ENCODE measurements around the gene SUCLA2.

Gene SUCLA2

DNA sequence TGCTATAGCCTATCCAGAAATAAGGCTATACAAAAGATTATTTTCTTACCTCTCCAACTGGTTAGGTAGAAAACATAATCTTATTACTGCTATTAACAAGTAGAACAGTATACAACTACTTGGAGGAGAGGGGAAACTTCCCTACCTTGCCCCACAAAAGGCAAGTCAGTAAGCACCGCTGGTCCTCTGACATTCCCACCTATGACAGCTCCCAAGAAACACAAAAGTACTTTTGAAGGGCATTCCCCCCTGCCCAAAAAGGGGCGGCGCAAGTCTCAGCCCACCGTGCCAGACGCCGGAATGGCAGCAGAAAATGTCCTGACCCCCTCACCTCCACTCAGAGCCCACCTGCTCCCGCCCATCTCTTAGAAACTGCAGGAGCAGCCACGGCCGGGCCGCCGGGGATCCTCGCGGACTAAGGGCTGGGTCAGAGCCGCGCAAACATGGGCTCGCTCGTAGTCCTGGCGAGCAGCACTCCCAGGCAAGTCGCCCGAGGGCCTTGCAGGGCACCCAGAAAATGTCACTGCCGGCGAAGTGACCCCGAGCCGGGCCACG is 437 bp downstream of the SUCLA2 start:
- peaks cover 15% of the 10 kb centered on the region for H3K4me1 ChIP-seq (ENCODE audit: insufficient read depth, low read length, severe bottlenecking)
- no peaks in the 10 kb centered on the region for H3K27me3 ChIP-seq (ENCODE audit: insufficient read depth, low read length)
- H3K9ac ChIP-seq (ENCODE audit: low read length): peak overlapping the region; percentile 96
- H3F3A ChIP-seq (ENCODE audit: insufficient read depth, low read length): no peaks in the 10 kb centered on the region
- no peak overlapping the region for H2AFZ ChIP-seq (ENCODE audit: low read length)
- TF ChIP-seq EZH2 (IDR thresholded peaks at IDR 0.05; ENCODE audit: borderline replicate concordance, low read length): no peak
- TF ChIP-seq, protein P1, sequence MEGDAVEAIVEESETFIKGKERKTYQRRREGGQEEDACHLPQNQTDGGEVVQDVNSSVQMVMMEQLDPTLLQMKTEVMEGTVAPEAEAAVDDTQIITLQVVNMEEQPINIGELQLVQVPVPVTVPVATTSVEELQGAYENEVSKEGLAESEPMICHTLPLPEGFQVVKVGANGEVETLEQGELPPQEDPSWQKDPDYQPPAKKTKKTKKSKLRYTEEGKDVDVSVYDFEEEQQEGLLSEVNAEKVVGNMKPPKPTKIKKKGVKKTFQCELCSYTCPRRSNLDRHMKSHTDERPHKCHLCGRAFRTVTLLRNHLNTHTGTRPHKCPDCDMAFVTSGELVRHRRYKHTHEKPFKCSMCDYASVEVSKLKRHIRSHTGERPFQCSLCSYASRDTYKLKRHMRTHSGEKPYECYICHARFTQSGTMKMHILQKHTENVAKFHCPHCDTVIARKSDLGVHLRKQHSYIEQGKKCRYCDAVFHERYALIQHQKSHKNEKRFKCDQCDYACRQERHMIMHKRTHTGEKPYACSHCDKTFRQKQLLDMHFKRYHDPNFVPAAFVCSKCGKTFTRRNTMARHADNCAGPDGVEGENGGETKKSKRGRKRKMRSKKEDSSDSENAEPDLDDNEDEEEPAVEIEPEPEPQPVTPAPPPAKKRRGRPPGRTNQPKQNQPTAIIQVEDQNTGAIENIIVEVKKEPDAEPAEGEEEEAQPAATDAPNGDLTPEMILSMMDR (IDR thresholded peaks at IDR 0.05; ENCODE audit: low read length): no peak
- no peak overlapping the region for H3K27ac ChIP-seq (ENCODE audit: low read depth, low read length, poor library complexity, severe bottlenecking)
- peaks cover 7% of the 10 kb centered on the region; the same call in 1 of the 2 replicates for H3K36me3 ChIP-seq (ENCODE audit: insufficient read depth, low read length)
- peaks cover 35% of the 10 kb centered on the region for H3K79me2 ChIP-seq (ENCODE audit: insufficient read depth, low read length)
- H4K20me1 ChIP-seq (ENCODE audit: insufficient read depth, low read length): no peaks in the 10 kb centered on the region
- no peaks in the 10 kb centered on the region for H3K9me3 ChIP-seq (ENCODE audit: low read length)
- peak overlapping the region; percentile 93 for H3K4me2 ChIP-seq (ENCODE audit: low read length)
- no peaks in the 10 kb centered on the region for H3K9me2 ChIP-seq (ENCODE audit: low read depth, low read length)
- H3K4me3 ChIP-seq (ENCODE audit: low read depth, low read length, poor library complexity, severe bottlenecking): peak overlapping the region; percentile 99

DNA sequence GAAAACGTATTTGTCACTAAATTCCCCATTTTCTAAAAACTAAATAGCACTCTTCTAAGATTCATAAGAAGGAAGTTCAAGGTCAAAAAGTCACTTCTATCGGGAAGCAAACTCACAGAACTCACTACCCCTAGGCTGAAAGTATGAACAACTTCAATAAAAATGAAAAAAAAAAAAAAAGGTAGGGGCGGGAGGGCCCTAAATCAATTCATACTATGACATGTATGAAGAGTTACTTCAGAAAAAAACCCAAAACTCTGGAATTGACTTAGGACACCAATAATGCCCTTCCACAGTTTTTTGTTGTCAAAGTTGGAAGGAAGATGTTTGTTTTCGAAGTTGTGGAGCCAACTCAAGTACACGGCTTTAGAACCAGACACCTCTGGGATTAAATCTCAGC is 1.1 kb downstream of the SUCLA2 start:
- Histone ChIP-seq H3K9me2 (ENCODE audit: low read depth, low read length) (no peaks in the 10 kb centered on the region), H3K36me3 (ENCODE audit: insufficient read depth, low read length) (peaks cover 14% of the 10 kb centered on the region; the same call in 1 of the 2 replicates), H3K4me3 (ENCODE audit: low read depth, low read length, poor library complexity, severe bottlenecking) (peak overlapping the region; percentile 99), H3K4me1 (ENCODE audit: insufficient read depth, low read length, severe bottlenecking) (peaks cover 15% of the 10 kb centered on the region), H4K20me1 (ENCODE audit: insufficient read depth, low read length) (no peaks in the 10 kb centered on the region), H3K27ac (ENCODE audit: low read depth, low read length, poor library complexity, severe bottlenecking) (no peak overlapping the region), H3K27me3 (ENCODE audit: insufficient read depth, low read length) (no peaks in the 10 kb centered on the region), H3K4me2 (ENCODE audit: low read length) (peak overlapping the region; percentile 93), H3F3A (ENCODE audit: insufficient read depth, low read length) (no peaks in the 10 kb centered on the region), H2AFZ (ENCODE audit: low read length) (no peak overlapping the region), H3K79me2 (ENCODE audit: insufficient read depth, low read length) (peaks cover 41% of the 10 kb centered on the region), H3K9me3 (ENCODE audit: low read length) (no peaks in the 10 kb centered on the region), H3K9ac (ENCODE audit: low read length) (peak overlapping the region; percentile 96)
- TF ChIP-seq EZH2 (IDR thresholded peaks at IDR 0.05; ENCODE audit: borderline replicate concordance, low read length): no peak
- TF ChIP-seq, protein P1 (IDR thresholded peaks at IDR 0.05; ENCODE audit: low read length): no peak

DNA sequence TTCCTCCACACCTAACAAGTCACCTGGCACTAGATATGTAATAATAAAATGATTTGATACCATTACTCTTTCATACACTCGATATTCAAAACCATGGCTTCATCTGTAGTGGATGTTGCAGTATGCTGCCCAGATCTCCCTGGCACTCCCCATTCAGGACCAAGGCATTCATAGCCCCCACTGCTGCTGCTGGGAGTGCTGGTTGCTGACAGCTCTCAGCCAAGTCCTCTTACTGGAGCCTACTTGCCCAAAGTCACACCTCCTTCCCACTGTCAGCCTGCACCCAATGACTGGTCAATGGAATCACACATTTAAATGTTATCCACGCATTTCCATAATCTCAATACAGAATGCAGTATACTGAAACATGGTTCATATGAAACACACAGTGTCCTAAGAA is 3.7 kb downstream of the SUCLA2 start:
- Histone ChIP-seq H2AFZ (ENCODE audit: low read length) (no peak overlapping the region), H3K4me3 (ENCODE audit: low read depth, low read length, poor library complexity, severe bottlenecking) (no peak overlapping the region), H3K9ac (ENCODE audit: low read length) (no peak overlapping the region), H4K20me1 (ENCODE audit: insufficient read depth, low read length) (no peaks in the 10 kb centered on the region), H3K4me2 (ENCODE audit: low read length) (no peak overlapping the region), H3K27ac (ENCODE audit: low read depth, low read length, poor library complexity, severe bottlenecking) (no peak overlapping the region), H3K79me2 (ENCODE audit: insufficient read depth, low read length) (peaks cover 41% of the 10 kb centered on the region), H3K9me3 (ENCODE audit: low read length) (no peaks in the 10 kb centered on the region), H3K27me3 (ENCODE audit: insufficient read depth, low read length) (no peaks in the 10 kb centered on the region), H3K9me2 (ENCODE audit: low read depth, low read length) (no peaks in the 10 kb centered on the region), H3K4me1 (ENCODE audit: insufficient read depth, low read length, severe bottlenecking) (peaks cover 15% of the 10 kb centered on the region), H3F3A (ENCODE audit: insufficient read depth, low read length) (no peaks in the 10 kb centered on the region), H3K36me3 (ENCODE audit: insufficient read depth, low read length) (peaks cover 33% of the 10 kb centered on the region)
- TF ChIP-seq, protein P1 (IDR thresholded peaks at IDR 0.05; ENCODE audit: low read length): no peak
- no peak for TF ChIP-seq EZH2 (IDR thresholded peaks at IDR 0.05; ENCODE audit: borderline replicate concordance, low read length)

All from OCI-LY1 (cell line).